Measurements from ENCODE around the gene TMEM229B.

The TMEM229B gene

DNA sequence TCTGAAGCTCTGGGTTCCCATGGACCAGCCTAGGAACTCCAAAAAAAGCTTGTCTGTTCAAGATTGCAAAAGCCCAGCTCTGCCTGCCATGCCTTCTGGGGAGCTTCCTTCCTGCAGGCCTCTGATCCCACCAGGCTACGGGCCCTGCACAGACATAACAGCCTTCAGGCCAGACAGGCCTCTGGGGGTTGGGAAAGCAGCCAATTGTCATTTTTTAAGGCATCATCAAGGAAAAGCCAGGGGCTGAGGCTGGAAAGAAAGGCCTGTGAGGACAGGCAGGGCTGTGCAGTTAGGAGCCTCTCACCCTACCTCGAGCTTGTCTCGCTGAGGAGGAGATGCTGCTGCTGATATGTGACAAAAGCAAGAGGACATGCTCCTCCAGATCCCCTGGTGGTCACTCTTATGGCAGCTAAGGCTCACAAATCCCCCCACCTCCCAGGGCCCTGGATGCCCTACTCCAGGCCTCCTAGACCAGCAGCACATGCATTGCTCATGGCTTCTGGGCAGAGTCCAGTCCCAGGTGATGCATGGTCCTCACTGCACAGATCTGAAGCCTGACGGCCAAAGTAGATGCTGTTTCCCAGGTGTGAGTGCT is 2.9 kb downstream of the TMEM229B start:
- DNase-seq: peak; percentile 45

DNA sequence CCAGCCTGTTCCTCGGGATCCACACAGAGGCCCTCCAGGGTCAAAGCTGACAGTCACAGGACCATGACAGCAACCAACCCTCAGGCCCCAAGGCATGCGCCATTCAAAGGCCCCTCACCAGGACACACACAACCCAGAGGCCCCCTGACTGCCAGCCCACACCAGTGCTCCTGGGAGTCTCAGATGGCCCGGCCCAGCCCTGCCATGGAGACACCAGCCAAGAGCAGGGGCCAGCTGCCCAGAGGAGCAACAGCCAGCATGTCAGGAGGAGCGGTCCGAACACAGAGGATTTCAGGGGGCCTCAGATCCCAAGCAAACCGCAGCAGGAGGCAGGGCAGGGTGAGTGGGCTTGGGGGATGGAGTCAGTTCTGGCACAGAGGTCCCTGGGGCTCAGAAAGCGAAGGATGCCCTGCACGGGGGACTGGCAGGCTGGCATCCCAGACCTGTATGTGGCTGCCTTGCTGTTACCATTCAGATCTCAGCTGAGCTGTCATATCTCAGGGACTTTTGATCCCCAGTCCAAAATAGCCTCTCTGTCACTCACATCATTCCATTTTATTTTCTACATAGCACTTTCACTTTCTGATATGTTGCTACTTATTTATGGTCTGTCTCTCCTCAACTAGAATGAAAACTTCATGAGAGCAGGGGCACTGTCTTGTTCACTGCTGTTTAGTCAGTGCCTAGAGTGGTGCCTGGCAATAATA is 4.8 kb downstream of the TMEM229B start:
- DNase-seq: no peak

- DNase-seq: no peak
Measured at GRCh38 chr14:67482231-67483164, 6.0 kb downstream of the TMEM229B start.

DNA sequence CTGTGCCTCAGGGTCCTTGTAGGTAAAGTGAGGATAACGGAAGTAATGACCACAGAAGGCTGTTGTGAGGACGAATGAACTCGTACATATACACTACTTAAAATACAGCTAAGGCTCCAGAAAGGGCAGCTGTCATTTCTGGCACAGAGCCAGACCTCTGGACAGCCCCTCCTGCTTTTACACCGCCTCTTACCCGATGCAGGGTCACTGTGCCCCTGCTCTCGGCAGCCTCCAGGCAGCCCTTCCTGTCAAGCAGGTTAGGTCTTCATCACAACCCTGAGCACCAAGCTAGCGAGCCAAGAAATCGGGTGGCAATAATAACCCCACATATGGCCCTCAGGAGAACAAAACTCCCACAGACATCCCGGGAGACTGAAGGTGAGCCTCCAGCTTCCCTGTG is 8.5 kb downstream of the TMEM229B start:
- DNase-seq: no peak

- no peak for DNase-seq
Measured at GRCh38 chr14:67478800-67479084, 9.8 kb downstream of the TMEM229B start.

- DNase-seq: no peak
Measured at GRCh38 chr14:67477926-67478799, 10.4 kb downstream of the TMEM229B start.

GRCh38 chr14:67474366-67474765 is 14.2 kb downstream of the TMEM229B start:
- peak; percentile 48 for DNase-seq

DNA sequence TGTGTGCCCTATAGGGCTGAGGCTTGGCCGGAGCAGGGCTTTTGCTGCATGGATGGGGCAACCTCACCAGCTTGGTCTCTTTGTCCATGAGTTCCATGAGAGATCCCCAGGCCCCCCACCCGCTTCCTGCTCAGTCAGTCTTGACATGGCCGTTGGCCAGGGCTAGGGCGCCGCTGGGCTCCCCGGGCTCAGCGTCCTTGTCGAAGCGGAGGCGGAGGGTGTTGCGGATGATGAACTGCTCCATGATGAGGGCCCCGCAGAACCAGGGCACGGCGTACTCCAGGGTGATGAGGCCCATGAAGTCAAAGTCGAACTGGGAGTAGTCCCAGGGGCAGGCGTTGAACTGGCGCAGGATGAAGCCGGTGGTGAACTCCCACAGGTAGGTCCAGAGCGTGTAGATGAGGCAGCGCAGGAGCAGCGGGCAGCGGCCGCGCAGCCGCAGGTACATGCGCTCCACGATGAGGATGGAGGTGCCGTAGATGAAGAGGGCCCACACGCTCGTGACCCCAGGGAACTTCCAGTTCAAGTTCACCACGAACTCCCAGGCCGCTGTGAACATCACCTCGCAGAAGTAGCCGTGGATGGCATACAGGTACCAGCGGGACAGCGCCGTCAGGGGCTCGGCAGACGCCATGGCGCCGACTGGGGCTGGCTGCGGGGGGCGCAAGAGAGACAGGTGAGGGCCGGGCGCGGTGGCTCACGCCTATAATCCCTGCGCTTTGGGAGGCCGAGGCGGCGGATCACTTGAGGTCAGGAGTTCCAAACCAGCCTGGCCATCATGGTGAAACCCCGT is 15.0 kb downstream of the TMEM229B start:
- no peak for DNase-seq

DNA sequence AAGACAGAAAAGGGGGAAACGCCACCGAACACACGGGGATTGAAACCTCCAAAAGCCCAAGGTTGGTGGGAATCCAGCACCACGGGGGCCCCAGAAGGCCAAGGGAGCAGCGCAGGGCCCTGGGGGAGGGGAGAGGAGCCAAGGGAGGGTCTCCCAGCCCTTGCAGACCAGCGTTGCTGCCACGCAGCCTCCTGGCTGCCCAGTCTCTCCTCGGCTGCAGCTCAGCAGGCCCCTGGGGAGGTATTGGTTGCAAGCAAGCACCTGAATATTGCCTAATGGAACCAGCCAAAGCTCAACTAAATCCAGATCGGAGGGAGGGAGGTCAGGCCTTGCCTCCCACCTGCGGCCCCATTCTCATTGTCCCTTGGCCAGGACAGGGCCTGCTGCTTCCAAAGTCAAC is 15.8 kb downstream of the TMEM229B start:
- no peak for DNase-seq

DNA sequence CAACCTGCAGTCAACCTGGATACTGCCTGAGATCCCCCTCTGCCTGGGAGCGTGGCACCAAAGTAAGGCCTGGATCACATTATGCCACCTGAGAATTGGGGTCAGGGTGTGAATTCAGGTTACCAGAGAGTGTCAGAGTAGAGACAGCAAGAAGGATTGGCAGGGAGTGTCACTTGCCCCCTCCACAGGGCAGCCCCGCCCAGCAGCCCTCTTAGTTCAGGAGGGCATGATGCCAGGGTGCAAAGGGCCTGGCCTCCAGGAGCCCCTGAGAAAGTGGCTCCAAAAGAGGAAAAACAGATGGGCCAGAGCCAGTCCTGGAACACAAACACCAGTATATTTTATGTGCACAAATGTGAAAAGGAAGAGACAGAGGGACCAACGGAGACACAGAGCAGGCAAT is 18.6 kb downstream of the TMEM229B start:
- no peak for DNase-seq

- DNase-seq: no peak
Measured at GRCh38 chr14:67468378-67468730, 20.2 kb downstream of the TMEM229B start.

GRCh38 chr14:67467134-67467533 is 21.4 kb downstream of the TMEM229B start:
- no peak for DNase-seq

DNA sequence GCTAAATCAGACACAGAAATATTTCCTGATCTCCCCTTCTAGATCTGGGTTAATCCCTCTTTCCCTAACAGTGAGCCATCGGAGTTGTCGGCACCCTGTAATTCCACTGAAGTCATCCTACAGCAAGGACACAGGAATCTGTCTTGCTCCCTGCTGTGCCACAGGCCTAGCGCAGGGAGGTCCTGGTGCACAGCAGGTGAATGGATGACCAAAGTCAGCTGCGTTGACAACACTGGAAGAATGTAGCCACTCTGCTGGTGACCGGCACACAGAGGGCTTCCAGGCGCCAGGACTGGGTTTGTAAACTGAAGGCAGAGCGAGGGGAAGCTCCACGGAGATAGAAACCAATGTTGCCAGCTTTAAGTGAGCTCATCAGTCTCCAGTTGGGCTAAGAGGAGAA is 23.6 kb downstream of the TMEM229B start:
- DNase-seq: no peak

- DNase-seq: no peak
Measured at GRCh38 chr14:67464377-67464776, 24.1 kb downstream of the TMEM229B start.

GRCh38 chr14:67463900-67464299 is 24.6 kb downstream of the TMEM229B start:
- DNase-seq: no peak

- DNase-seq: no peak
Measured at GRCh38 chr14:67461996-67462395, 26.5 kb downstream of the TMEM229B start.

DNA sequence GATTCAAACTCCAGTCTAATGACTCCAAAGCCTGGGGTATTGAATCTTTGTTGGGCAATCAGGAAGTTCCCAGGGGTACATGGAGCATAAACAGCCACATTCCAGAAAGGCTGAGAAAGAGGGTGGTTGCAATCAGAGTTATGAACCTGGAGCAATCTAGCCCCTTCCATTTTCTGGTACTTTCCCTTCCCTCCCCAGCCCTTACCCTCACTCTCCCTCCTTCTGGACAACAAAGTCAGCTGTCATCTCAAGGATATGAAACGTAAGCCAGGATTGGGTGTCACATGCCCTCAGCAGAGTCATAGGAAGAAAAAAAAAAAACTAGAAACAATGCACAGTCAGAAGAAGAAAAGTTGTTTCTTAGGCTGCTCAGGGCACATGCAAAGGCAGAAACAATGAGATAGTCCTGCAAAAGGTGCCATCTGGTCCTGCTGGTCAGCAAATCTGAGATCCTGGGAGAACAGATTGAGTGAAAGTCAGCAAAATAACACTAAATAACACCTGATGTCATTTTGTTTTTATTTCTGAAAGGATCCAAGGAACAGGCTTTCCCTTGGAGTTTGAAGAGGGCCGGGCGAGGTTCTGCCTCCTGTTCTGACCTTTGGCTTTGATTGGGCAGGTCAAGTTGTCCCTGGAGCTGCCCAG is 27.1 kb downstream of the TMEM229B start:
- DNase-seq: no peak

GRCh38 chr14:67459336-67459735 is 29.2 kb downstream of the TMEM229B start:
- DNase-seq: no peak

- no peak for DNase-seq
Measured at GRCh38 chr14:67457782-67458181, 30.7 kb downstream of the TMEM229B start.

GRCh38 chr14:67456732-67457131 is 31.8 kb downstream of the TMEM229B start:
- DNase-seq: no peak

DNA sequence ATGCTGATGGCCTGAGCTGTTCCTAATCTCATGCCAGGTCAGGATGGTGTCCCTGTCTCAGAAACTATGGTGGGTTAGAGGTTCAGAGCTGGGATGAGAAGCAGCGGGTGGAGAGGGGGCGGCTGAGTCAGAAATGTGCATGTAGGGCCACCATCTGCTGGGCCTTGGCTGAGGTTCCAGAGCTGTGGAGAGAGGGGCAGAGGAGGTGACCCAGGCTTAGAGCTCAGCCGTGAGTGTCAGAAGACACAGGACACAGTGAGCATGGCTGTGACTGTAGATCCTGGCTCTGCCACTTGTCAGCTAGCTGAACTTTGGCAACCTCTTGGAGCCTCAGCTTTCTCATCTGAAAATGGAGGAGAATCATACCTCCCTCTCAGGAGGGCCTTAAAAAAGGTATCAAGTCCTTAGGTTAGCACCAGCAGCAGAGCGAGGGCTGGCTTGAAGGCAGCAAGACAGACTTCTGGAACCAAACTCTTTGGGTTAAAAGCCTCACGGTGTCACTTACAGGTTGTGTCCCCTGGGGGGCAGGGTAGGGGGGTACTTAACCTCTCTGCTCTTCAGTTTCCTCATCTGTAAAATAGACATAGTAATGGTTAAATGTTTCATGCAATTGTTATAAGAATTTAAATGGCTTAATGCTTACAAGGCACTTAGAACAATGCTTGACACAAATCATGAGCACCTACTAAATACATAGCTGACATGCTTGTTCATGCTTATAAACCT is 34.8 kb downstream of the TMEM229B start:
- no peak for DNase-seq

Data from MV-4-11 (cell line).